MCF 10A (cell line): ENCODE results near the gene C17orf113. TPM values are rescaled to one million over a fixed set of nuclear protein-coding genes. Genes with fewer than 3 reads are reported as not detected.

Source experiments
- BruUV-seq: library from RNA; stranded (reverse); fragments of 400-500 nt; replicated peaks from 2 replicates; lab custom pipeline; 2021; lab: Mats Ljungman, UMichigan
- CTCF ChIA-PET: fragments of 300-600 bp; sonication (Branson Sonifier 250); formaldehyde crosslinking; extraction: SDS; loops from one replicate; lab custom pipeline; 2021; ENCODE audit warnings: antibody characterized with exemption, inconsistent platforms; lab: Yijun Ruan, JAX
- POLR2A ChIA-PET: fragments of 300-600, 350-650 bp; sonication (Branson Sonifier 250); formaldehyde crosslinking; extraction: SDS; loops from one replicate; lab custom pipeline; 2020; ENCODE audit warnings: antibody characterized with exemption, inconsistent platforms; lab: Yijun Ruan, JAX
- DNase-seq: peaks from one replicate; pipeline ENCODE4 v3.0.0-alpha.2; 2018; ENCODE audit not compliant: unreplicated experiment
- H3K27ac Mint-ChIP-seq: one replicate; pipeline ENCODE4 v1.8.0; 2022; ENCODE audit warnings: mild to moderate bottlenecking, low read depth, mixed read lengths; ENCODE audit not compliant: unreplicated experiment
- H3K27me3 Mint-ChIP-seq: one replicate; pipeline ENCODE4 v1.8.0; 2022; ENCODE audit warnings: mixed read lengths; ENCODE audit not compliant: insufficient read depth, unreplicated experiment
- H3K36me3 Mint-ChIP-seq: one replicate; pipeline ENCODE4 v1.8.0; 2022; ENCODE audit warnings: mild to moderate bottlenecking, moderate library complexity, mixed read lengths; ENCODE audit not compliant: insufficient read depth, unreplicated experiment
- H3K4me1 Mint-ChIP-seq: one replicate; pipeline ENCODE4 v1.8.0; 2022; ENCODE audit warnings: mixed read lengths; ENCODE audit not compliant: insufficient read depth, unreplicated experiment
- H3K4me3 Mint-ChIP-seq: one replicate; pipeline ENCODE4 v1.8.0; 2022; ENCODE audit warnings: mild to moderate bottlenecking, moderate library complexity, mixed read lengths; ENCODE audit not compliant: unreplicated experiment
- H3K9me3 Mint-ChIP-seq: one replicate; pipeline ENCODE4 v1.8.0; 2022; ENCODE audit warnings: mixed read lengths; ENCODE audit not compliant: unreplicated experiment
- intact Hi-C: fragments of 100-400 bp; cut with micrococcal nuclease; formaldehyde crosslinking; loops from 2 replicates; pipeline ENCODE4 v1.14.1; 2022
- total RNA-seq: library from RNA; stranded (reverse); gene quantifications from 2 replicates; pipeline ENCODE4 v1.2.3, GENCODE V29; 2022
- TF ChIP-seq, protein P1 (sequence below): fragments of 200-600 bp; IDR thresholded peaks from one replicate; pipeline ENCODE4 v1.8.0; 2022; ENCODE audit warnings: antibody characterized with exemption, mild to moderate bottlenecking; ENCODE audit not compliant: unreplicated experiment

C17orf113 gene
- total RNA-seq, 1 experiment from 2014 or later, result 0.72 TPM

DNA sequence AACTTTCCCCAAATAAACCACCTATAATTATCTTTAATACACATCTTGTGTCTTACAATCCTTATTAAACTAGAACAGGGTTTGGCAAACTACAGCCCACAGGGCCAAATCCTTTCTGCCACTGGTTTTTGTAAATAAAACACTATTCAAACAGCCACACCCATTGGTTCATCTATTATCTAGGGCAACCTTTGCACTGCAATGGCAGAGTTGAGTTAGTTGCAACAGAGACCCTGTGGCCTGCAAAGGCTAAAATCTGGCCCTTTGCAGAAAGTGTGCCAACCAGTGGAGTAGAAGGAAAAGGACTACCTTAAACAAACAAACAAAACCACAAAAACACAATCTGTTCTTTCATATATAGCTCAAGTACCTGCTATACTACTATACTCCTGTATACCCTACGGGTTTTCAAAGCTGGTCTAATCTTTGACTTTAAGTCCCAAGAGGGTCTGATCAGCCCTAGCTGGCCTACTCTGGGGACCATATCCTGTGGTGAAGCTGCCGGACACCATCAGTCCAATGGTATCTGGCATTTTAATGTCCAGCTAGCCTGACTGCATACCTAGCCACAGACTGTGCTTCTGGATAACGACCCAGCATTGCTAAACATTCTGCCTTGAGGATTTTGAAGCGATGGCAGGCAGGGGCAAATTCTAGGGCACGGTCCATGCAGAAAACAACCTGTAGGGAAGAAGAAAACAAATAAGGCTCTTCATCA is 60.5 kb downstream of the C17orf113 start:
- TF ChIP-seq, protein P1, sequence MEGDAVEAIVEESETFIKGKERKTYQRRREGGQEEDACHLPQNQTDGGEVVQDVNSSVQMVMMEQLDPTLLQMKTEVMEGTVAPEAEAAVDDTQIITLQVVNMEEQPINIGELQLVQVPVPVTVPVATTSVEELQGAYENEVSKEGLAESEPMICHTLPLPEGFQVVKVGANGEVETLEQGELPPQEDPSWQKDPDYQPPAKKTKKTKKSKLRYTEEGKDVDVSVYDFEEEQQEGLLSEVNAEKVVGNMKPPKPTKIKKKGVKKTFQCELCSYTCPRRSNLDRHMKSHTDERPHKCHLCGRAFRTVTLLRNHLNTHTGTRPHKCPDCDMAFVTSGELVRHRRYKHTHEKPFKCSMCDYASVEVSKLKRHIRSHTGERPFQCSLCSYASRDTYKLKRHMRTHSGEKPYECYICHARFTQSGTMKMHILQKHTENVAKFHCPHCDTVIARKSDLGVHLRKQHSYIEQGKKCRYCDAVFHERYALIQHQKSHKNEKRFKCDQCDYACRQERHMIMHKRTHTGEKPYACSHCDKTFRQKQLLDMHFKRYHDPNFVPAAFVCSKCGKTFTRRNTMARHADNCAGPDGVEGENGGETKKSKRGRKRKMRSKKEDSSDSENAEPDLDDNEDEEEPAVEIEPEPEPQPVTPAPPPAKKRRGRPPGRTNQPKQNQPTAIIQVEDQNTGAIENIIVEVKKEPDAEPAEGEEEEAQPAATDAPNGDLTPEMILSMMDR, result no peak
- no peak overlapping the region for H3K27ac Mint-ChIP-seq
- no peak for DNase-seq
- H3K9me3 Mint-ChIP-seq, result no peaks in the 10 kb centered on the region
- intact Hi-C loops, result no loop called here
- no peak overlapping the region for H3K4me3 Mint-ChIP-seq
- POLR2A ChIA-PET, result interaction anchor here (0.9 to 1.5 kb wide), 2 partner anchors 9 to 20 kb away, joined by 3 read pairs; no protein-coding TSS in a partner anchor
- H3K36me3 Mint-ChIP-seq, result peaks cover 100% of the 10 kb centered on the region
- no TSS peak for BruUV-seq
- CTCF ChIA-PET, result interaction anchor here (0.5 to 0.6 kb wide), 3 partner anchors 246 to 1180 kb away, joined by 3 read pairs; no protein-coding TSS in a partner anchor
- no peaks in the 10 kb centered on the region for H3K4me1 Mint-ChIP-seq
- no peaks in the 10 kb centered on the region for H3K27me3 Mint-ChIP-seq

DNA sequence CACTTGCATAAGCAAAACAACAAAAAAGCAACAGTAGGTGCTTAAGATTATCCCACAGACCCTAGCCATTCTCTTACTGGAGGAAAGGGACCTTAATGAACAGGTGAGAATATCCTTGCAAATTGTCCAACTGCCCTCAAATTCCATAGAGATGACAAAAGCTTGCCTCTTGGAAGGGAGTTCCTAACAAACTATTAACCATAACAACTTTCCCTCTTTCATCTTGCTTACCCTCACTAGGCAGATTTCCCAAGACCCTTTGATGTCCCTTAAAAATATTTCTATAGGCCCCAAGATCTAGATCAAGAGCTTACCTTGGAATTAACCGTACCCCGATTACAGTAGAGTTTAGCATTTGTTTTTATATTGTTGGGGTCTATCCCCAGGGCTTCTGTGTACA is 62.0 kb downstream of the C17orf113 start:
- Mint-ChIP-seq H3K36me3 (peaks cover 100% of the 10 kb centered on the region), H3K27ac (no peak overlapping the region), H3K27me3 (no peaks in the 10 kb centered on the region), H3K9me3 (no peaks in the 10 kb centered on the region), H3K4me3 (no peak overlapping the region), H3K4me1 (no peaks in the 10 kb centered on the region)
- TF ChIP-seq, protein P1, result no peak
- ChIA-PET CTCF (no interaction called here), POLR2A (interaction anchor here (0.9 to 2.1 kb wide), 5 partner anchors 11 to 58 kb away, joined by 3 to 10 read pairs (median 3); partner anchors contain the start of gene ODAD4)
- no peak for DNase-seq
- intact Hi-C loops, result no loop called here
- TSS peak; percentile 3 for BruUV-seq

Other genes starting within 250 kb of the C17orf113 start
- gene P3H4, start 238.7 kb downstream of the C17orf113 start, total RNA-seq, result 36.4 and 41.5 TPM in 2 replicates
- 142 and 159 TPM in 2 replicates for gene FKBP10, start 237.6 kb downstream of the C17orf113 start, total RNA-seq
- 59.8 and 65.1 TPM in 2 replicates for gene NT5C3B, start 214.4 kb downstream of the C17orf113 start, total RNA-seq
- not detected in 2 replicates for gene KLHL10, start 212.8 kb downstream of the C17orf113 start, total RNA-seq
- 19.1 and 22.3 TPM in 2 replicates for gene KLHL11, start 185.2 kb downstream of the C17orf113 start, total RNA-seq
- gene ACLY, start 131.7 kb downstream of the C17orf113 start, total RNA-seq, result 67.7 and 67.9 TPM in 2 replicates
- gene ODAD4, start 120.0 kb downstream of the C17orf113 start, total RNA-seq, result 0.96 and 1.3 TPM in 2 replicates
- 42.6 and 46.2 TPM in 2 replicates for gene CNP, start 83.8 kb downstream of the C17orf113 start, total RNA-seq
- gene DNAJC7, start 33.2 kb downstream of the C17orf113 start, total RNA-seq, result 112 and 130 TPM in 2 replicates
- gene NKIRAS2, start 30.5 kb downstream of the C17orf113 start, total RNA-seq, result 34.1 and 40.0 TPM in 2 replicates
- gene ZNF385C, start 47.9 kb upstream of the C17orf113 start, total RNA-seq, result 0.26 and 0.44 TPM in 2 replicates
- 2.8 and 4.2 TPM in 2 replicates for gene DHX58, start 62.1 kb upstream of the C17orf113 start, total RNA-seq
- 37.4 and 44.6 TPM in 2 replicates for gene KAT2A, start 70.8 kb upstream of the C17orf113 start, total RNA-seq
- not detected in 2 replicates for gene HSPB9, start 72.2 kb upstream of the C17orf113 start, total RNA-seq
- 101 and 119 TPM in 2 replicates for gene RAB5C, start 104.4 kb upstream of the C17orf113 start, total RNA-seq
- not detected in 2 replicates for gene KCNH4, start 130.5 kb upstream of the C17orf113 start, total RNA-seq
- gene HCRT, start 134.9 kb upstream of the C17orf113 start, total RNA-seq, result not detected in 2 replicates
- 6.8 and 8.9 TPM in 2 replicates for gene GHDC, start 143.9 kb upstream of the C17orf113 start, total RNA-seq
- 29.8 and 32.6 TPM in 2 replicates for gene STAT5B, start 225.8 kb upstream of the C17orf113 start, total RNA-seq
- gene STAT5A, start 237.9 kb upstream of the C17orf113 start, total RNA-seq, result 1.0 and 1.7 TPM in 2 replicates